GM23338 (cell line): Measurements from ENCODE around the gene GFRA1. TPM values are rescaled to one million over a fixed set of nuclear protein-coding genes. Genes with fewer than 3 reads are reported as not detected.

ENCODE experiments used
- ATAC-seq: fragments of 200-7000 bp; cut with Tn5 transposase; 3 replicates; pipeline ENCODE4 v1.9.1; 2020
- DNase-seq: peaks from one replicate; pipeline ENCODE4 v3.0.0-alpha.2; 2015; ENCODE audit warnings: low spot score
- H2AFZ ChIP-seq: fragments of 200-600 bp; sonication (generic); 2 replicates; pipeline ENCODE4 v1.8.0; 2016; ENCODE audit warnings: antibody characterized with exemption, mild to moderate bottlenecking, moderate library complexity
- H3F3A ChIP-seq: fragments of 200-600 bp; sonication (generic); replicated peaks from 2 replicates; pipeline ENCODE4 v1.8.0; 2017; ENCODE audit warnings: antibody characterized with exemption, mixed run types, low read depth
- H3K27ac ChIP-seq: fragments of 200-600 bp; sonication (generic); 2 replicates; pipeline ENCODE4 v1.6.1; 2016; ENCODE audit warnings: low read depth
- H3K27me3 ChIP-seq: fragments of 200-600 bp; sonication (generic); 2 replicates; pipeline ENCODE4 v1.8.0; 2016; ENCODE audit warnings: mild to moderate bottlenecking, mixed run types, moderate library complexity; ENCODE audit not compliant: insufficient read depth
- H3K36me3 ChIP-seq: fragments of 200-600 bp; sonication (generic); 2 replicates; pipeline ENCODE4 v1.8.0; 2016; ENCODE audit warnings: mild to moderate bottlenecking; ENCODE audit not compliant: insufficient read depth
- H3K4me1 ChIP-seq: fragments of 200-600 bp; sonication (generic); 2 replicates; pipeline ENCODE4 v1.8.0; 2016; ENCODE audit warnings: mild to moderate bottlenecking, moderate library complexity; ENCODE audit not compliant: insufficient read depth
- H3K4me2 ChIP-seq: fragments of 200-600 bp; sonication (generic); 2 replicates; pipeline ENCODE4 v1.7.1; 2017; ENCODE audit warnings: mixed run types
- H3K4me3 ChIP-seq: fragments of 200-600 bp; sonication (generic); 2 replicates; pipeline ENCODE4 v1.6.1; 2016; ENCODE audit warnings: mixed run types
- H3K79me2 ChIP-seq: fragments of 200-600 bp; sonication (generic); replicated peaks from 2 replicates; pipeline ENCODE4 v1.8.0; 2017; ENCODE audit warnings: mild to moderate bottlenecking; ENCODE audit not compliant: insufficient read depth
- H3K9me2 ChIP-seq: fragments of 200-600 bp; sonication (generic); 2 replicates; pipeline ENCODE4 v1.8.0; 2017; ENCODE audit not compliant: insufficient read depth
- H4K20me1 ChIP-seq: fragments of 200-600 bp; sonication (generic); replicated peaks from 2 replicates; pipeline ENCODE4 v1.8.0; 2017; ENCODE audit warnings: mild to moderate bottlenecking; ENCODE audit not compliant: insufficient read depth
- H3K27ac Mint-ChIP-seq: 2 replicates; pipeline ENCODE4 v1.8.0; 2020; ENCODE audit warnings: inconsistent platforms, mild to moderate bottlenecking, moderate library complexity, mixed read lengths
- H3K27me3 Mint-ChIP-seq: 3 replicates; pipeline ENCODE4 v1.8.0; 2022; ENCODE audit warnings: low read depth, mild to moderate bottlenecking, moderate library complexity, mixed read lengths, inconsistent platforms; ENCODE audit not compliant: insufficient read depth, poor library complexity
- H3K36me3 Mint-ChIP-seq: 3 replicates; pipeline ENCODE4 v1.8.0; 2021; ENCODE audit warnings: low read depth, mild to moderate bottlenecking, inconsistent platforms, moderate library complexity, mixed read lengths
- H3K4me1 Mint-ChIP-seq: 3 replicates; pipeline ENCODE4 v1.8.0; 2020; ENCODE audit warnings: mild to moderate bottlenecking, inconsistent platforms, mixed read lengths
- H3K4me3 Mint-ChIP-seq: 3 replicates; pipeline ENCODE4 v1.8.0; 2021; ENCODE audit warnings: moderate library complexity, mild to moderate bottlenecking, inconsistent platforms, mixed read lengths
- H3K9me3 Mint-ChIP-seq: 3 replicates; pipeline ENCODE4 v1.8.0; 2020; ENCODE audit warnings: moderate library complexity, mild to moderate bottlenecking, inconsistent platforms, mixed read lengths
- CREB1 ChIP-seq: fragments of 250-450 bp; sonication (Bioruptor Pico); IDR thresholded peaks from 2 replicates; pipeline ENCODE4 v1.5.0; 2020; ENCODE audit warnings: low read depth, mild to moderate bottlenecking, moderate library complexity
- EZH2phosphoT487 ChIP-seq: fragments of 200-600 bp; sonication (generic); IDR thresholded peaks from one replicate; pipeline ENCODE4 v1.8.1; 2018; ENCODE audit warnings: antibody characterized with exemption; ENCODE audit not compliant: unreplicated experiment
- REST ChIP-seq: IDR thresholded peaks from one replicate; pipeline ENCODE4 v1.6.1; 2018; ENCODE audit warnings: antibody characterized with exemption; ENCODE audit not compliant: unreplicated experiment
- STAT1 ChIP-seq: IDR thresholded peaks from one replicate; pipeline ENCODE4 v1.6.1; 2016; ENCODE audit warnings: antibody characterized with exemption; ENCODE audit not compliant: unreplicated experiment
- ZNF114 ChIP-seq: fragments of 250-450 bp; sonication (Bioruptor Pico); IDR thresholded peaks from 2 replicates; pipeline ENCODE4 v1.5.0; 2020; ENCODE audit warnings: mild to moderate bottlenecking, moderate library complexity
- ZNF462 ChIP-seq: fragments of 250-450 bp; sonication (Bioruptor Pico); IDR thresholded peaks from 2 replicates; pipeline ENCODE4 v1.5.0; 2020; ENCODE audit warnings: mild to moderate bottlenecking, moderate library complexity
- polyA plus RNA-seq: library from polyadenylated mRNA; unstranded; fragments of >200 nt; fragmentation: Nextera tagmentation; extraction: Ambion mirVana; gene quantifications from 2 replicates; pipeline ENCODE4 v1.2.1, GENCODE V29; 2016
- total RNA-seq: library from RNA; depleted of rRNA; stranded (reverse); fragments of >200 nt; shearing (Covaris generic); gene quantifications from 2 replicates; pipeline ENCODE4 v1.2.3, GENCODE V29; 2014

GFRA1 gene
- total and polyA plus RNA-seq, 2 experiments from 2014 or later: 1.4 to 2.8 TPM

- TF ChIP-seq ZNF462 (CRISPR knock-in tag) (no peak), CREB1 (CRISPR knock-in tag) (no peak), EZH2phosphoT487 (no peak)
Measured at GRCh38 chr10:116049974-116050304, 223.1 kb downstream of the GFRA1 start (continued).

GRCh38 chr10:116049158-116049973, 223.6 kb downstream of the GFRA1 start:
- no peaks in the 10 kb centered on the region for H3K4me1 Mint-ChIP-seq
- Histone ChIP-seq H3K27me3 (no peaks in the 10 kb centered on the region), H3K27ac (no peak overlapping the region), H3K36me3 (no peaks in the 10 kb centered on the region), H3F3A (no peaks in the 10 kb centered on the region), H2AFZ (no peak overlapping the region), H3K4me1 (no peaks in the 10 kb centered on the region), H3K4me3 (no peak overlapping the region), H4K20me1 (no peaks in the 10 kb centered on the region), H3K79me2 (no peaks in the 10 kb centered on the region), H3K4me2 (no peak overlapping the region), H3K9me2 (0 out of 2 replicates have a peak, but pooled peaks cover 3% of the 10 kb centered on the region)
- H3K27me3 Mint-ChIP-seq: peaks cover 3% of the 10 kb centered on the region
- H3K27ac Mint-ChIP-seq: peak overlapping the region; percentile 77; the same call in 1 of the 2 replicates
- H3K36me3 Mint-ChIP-seq: no peaks in the 10 kb centered on the region
- DNase-seq (no peak), ATAC-seq (no peak)
- TF ChIP-seq REST: no peak
- TF ChIP-seq STAT1: no peak
- TF ChIP-seq ZNF114 (CRISPR knock-in tag): no peak
- H3K9me3 Mint-ChIP-seq: no peaks in the 10 kb centered on the region; the same call in 1 of the 3 replicates
- H3K4me3 Mint-ChIP-seq: no peak overlapping the region
